ENCODE results near the gene RCVRN. TPM values are rescaled to one million over a fixed set of nuclear protein-coding genes. Genes with fewer than 3 reads are reported as not detected.

Gene RCVRN
- total and polyA plus RNA-seq, 10 donors = 0.03 to 1.4 (median 0.31) TPM

- TF ChIP-seq POLR2A (IDR thresholded peaks at IDR 0.05) = no peak
- TF ChIP-seq POLR2AphosphoS5 (IDR thresholded peaks at IDR 0.05) = no peak
- TF ChIP-seq CTCF (IDR thresholded peaks at IDR 0.05 in 8 of 11, conservative IDR thresholded peaks at IDR 0.05 in 3 of 11) = no peak
- Histone ChIP-seq H3K36me3 (no peaks in the 10 kb centered on the region), H3K4me1 (no peaks in the 10 kb centered on the region), H3K27me3 (replicated peaks in 1 of 7) (no peaks in the 10 kb centered on the region), H3K4me3 (no peak overlapping the region), H3K9me3 (peaks cover 0 to 22% (median 12%) of the 10 kb centered on the region in 8 donors), H3K27ac (no peak overlapping the region)
- DNase-seq = no peak
- WGBS, 5 donors = 74 to 85% (median 83%) methylated on average over 5 of the region's 5 CpGs
- intact Hi-C loops (cut with DNase I; ENCODE audit: low total_unique reads) = no loop called here
These were observed 50.8 kb downstream of the RCVRN start for GRCh38 chr17:9854255-9854654.

- H3K4me1 ChIP-seq = no peaks in the 10 kb centered on the region
- no peak for DNase-seq
- H3K4me3 ChIP-seq = no peak overlapping the region
- no peak for TF ChIP-seq CTCF (IDR thresholded peaks at IDR 0.05 in 8 of 11, conservative IDR thresholded peaks at IDR 0.05 in 3 of 11)
- no peak for TF ChIP-seq POLR2A (IDR thresholded peaks at IDR 0.05)
- no peak for TF ChIP-seq POLR2AphosphoS5 (IDR thresholded peaks at IDR 0.05)
- intact Hi-C loops (cut with DNase I; ENCODE audit: low total_unique reads) = no loop called here
- WGBS, 5 donors = 83 to 94% (median 88%) methylated on average over 5 of the region's 5 CpGs
- no peak overlapping the region for H3K27ac ChIP-seq
- no peaks in the 10 kb centered on the region for H3K36me3 ChIP-seq
- H3K9me3 ChIP-seq = no peaks in the 10 kb centered on the region
- H3K27me3 ChIP-seq (replicated peaks in 1 of 7) = no peaks in the 10 kb centered on the region
These were observed 54.9 kb downstream of the RCVRN start for GRCh38 chr17:9850151-9850550.

Other genes starting within 250 kb of the RCVRN start
- not detected for gene DHRS7C, start 113.7 kb downstream of the RCVRN start, total RNA-seq
- gene DHRS7C, start 113.7 kb downstream of the RCVRN start, polyA plus RNA-seq = under 1 TPM in 1 of 3 donors, not detected in 2; 0.09 TPM
- not detected for gene GSG1L2, start 83.2 kb downstream of the RCVRN start, total RNA-seq
- not detected for gene GSG1L2, start 83.2 kb downstream of the RCVRN start, polyA plus RNA-seq
- under 1 TPM in 3 of 7 donors, not detected in 4; 0.07 to 0.63 (median 0.17) TPM for gene GLP2R, start 79.3 kb downstream of the RCVRN start, total RNA-seq
- under 1 TPM; 0.07 to 0.22 (median 0.12) TPM for gene GLP2R, start 79.3 kb downstream of the RCVRN start, polyA plus RNA-seq

All from spleen (tissue), 11 donors.